Heart left ventricle (tissue), 16 donors: ENCODE results near the gene HS3ST6. TPM values are rescaled to one million over a fixed set of nuclear protein-coding genes. Genes with fewer than 3 reads are reported as not detected.
A peak's percentile ranks its signal among the peaks of the same experiment; 100 is the strongest.

Source experiments
- ATAC-seq, 4 donors: fragments of 200-7000 bp; cut with Tn5 transposase; one replicate each; pipeline ENCODE4 v1.9.1; 2020 to 2022; ENCODE audit warnings: moderate library complexity in 4 of 4, mild to moderate bottlenecking in 3 of 4, moderate number of reproducible peaks in 1 of 4
- DNase-seq, 5 donors: peaks; one replicate each; pipeline ENCODE4 v3.0.0-alpha.2; 2020
- H3K27ac ChIP-seq, 12 donors: fragments of 200-600 bp; sonication (generic) in 4 of 12; one replicate each; pipeline versions ENCODE4 v1.5.0 to v1.8.0; 2016 to 2022; ENCODE audit warnings: mild to moderate bottlenecking in 2 of 12
- H3K27me3 ChIP-seq, 9 donors: fragments of 200-600 bp; sonication (generic) in 2 of 9; one replicate each; pipeline versions ENCODE4 v1.5.1 to v1.8.0; 2016 to 2022; ENCODE audit warnings: mild to moderate bottlenecking in 3 of 9
- H3K36me3 ChIP-seq, 9 donors: fragments of 200-600 bp; sonication (generic) in 2 of 9; one replicate each; pipeline versions ENCODE4 v1.5.0 to v1.8.0; 2018 to 2022; ENCODE audit warnings: mild to moderate bottlenecking in 2 of 9
- H3K4me1 ChIP-seq, 12 donors: fragments of 200-600 bp; sonication (generic) in 4 of 12; one replicate each; pipeline versions ENCODE4 v1.5.0 to v1.8.0; 2016 to 2022; ENCODE audit warnings: mild to moderate bottlenecking in 3 of 12
- H3K4me3 ChIP-seq, 12 donors: fragments of 200-600 bp; sonication (generic) in 4 of 12; one replicate each; pipeline versions ENCODE4 v1.5.0 to v1.8.0; 2017 to 2022; ENCODE audit warnings: mild to moderate bottlenecking in 9 of 12, moderate library complexity in 4 of 12
- H3K9me3 ChIP-seq, 12 donors: fragments of 200-600 bp; sonication (generic) in 4 of 12; one replicate each; pipeline versions ENCODE4 v1.5.0 to v1.8.0; 2016 to 2022; ENCODE audit warnings: mild to moderate bottlenecking in 1 of 12
- CTCF ChIP-seq, 12 donors: fragments of 200-600 bp; sonication (generic) in 4 of 12; IDR thresholded peaks; one replicate each; pipeline versions ENCODE4 v1.5.0 to v1.8.0; 2018 to 2022; ENCODE audit warnings: antibody characterized with exemption in 12 of 12, mild to moderate bottlenecking in 5 of 12
- POLR2A ChIP-seq, 2 donors: fragments of 450-650 bp; IDR thresholded peaks; one replicate each; pipeline ENCODE4 v1.6.1; 2017; ENCODE audit warnings: antibody characterized with exemption in 2 of 2, mild to moderate bottlenecking in 2 of 2, moderate library complexity in 2 of 2
- WGBS, 4 donors: extraction: QIAGEN DNeasy Blood & Tissue Kit in 2 of 4; methylation state at CpG; one replicate each; pipeline versions ENCODE4 v1.1.5 to v1.1.7; 2013 to 2018; 5-methylcytosine and 5-hydroxymethylcytosine counted together
- intact Hi-C, 10 donors: fragments of 100-400 bp; cut with DNase I; formaldehyde crosslinking; loops; one replicate each; pipeline versions ENCODE4 v1.11.1 to v1.14.2; 2022
- polyA plus RNA-seq, 2 donors: library from polyadenylated mRNA; stranded (reverse); fragments of 200-250 nt; gene quantifications; one replicate each; pipeline ENCODE4 v1.2.3, GENCODE V29; 2013
- total RNA-seq, 9 donors: library from RNA; depleted of rRNA in 2 of 9; stranded (reverse); fragments of >200 nt in 2 of 9; fragmentation: NEBNext Ultra II Directional in 3 of 9; extraction: Animal tissue kit (Norgen Biotek cat#: 25700) in 3 of 9; gene quantifications; one replicate each; pipeline versions ENCODE4 v1.1.0 to v1.2.4, GENCODE V29; 2016 to 2023
- donor health status: ischemic (EF 13 %, LVEDD 7.1; RV severe dilation, severe dysfunction).
- donor health status: healthy with polysubstance abuse.
- donor health status: DM: no; HTN: yes; CAD: no.
- donor health status: DM: no; HTN: no; CAD: no.
- donor health status: ischemic (EF 25% LVEDD 6.9; RV normal size, moderate dysfunction).
- donor health status: ischemic (EF 25% LVEDD 5.7; RV mildly dilated, moderate dysfunction).
- donor health status: healthy.
- donor health status: DM: yes; HTN: yes; CAD: no.
- donor health status: ischemic (EF 35%, LVEDD 5.7; RV mildly dilated, moderate dysfunction).
- donor health status: nonischemic (EF 11% LVEDD 7.7; RV severe dilation, severe dysfunction).
- donor health status: DM: yes; HTN: yes; CAD: no.
- donor health status: PGD.
- donor health status: ischemic (EF 29% LVEDD 5.4; RV normal size, mild dysfunction).
- donor health status: nonischemic (EF 23%, LVEDD 6.1; RV moderate dilation, normal function).

Gene HS3ST6
- total and polyA plus RNA-seq, 11 donors: not detected

GRCh38 chr16:1870365-1871082 is 47.7 kb downstream of the HS3ST6 start:
- Histone ChIP-seq H3K27ac (no peak overlapping the region), H3K27me3 (peaks cover 6 to 50% (median 21%) of the 10 kb centered on the region in 9 donors), H3K4me1 (peaks cover 0 to 9% (median 0%) of the 10 kb centered on the region in 12 donors), H3K36me3 (no peaks in the 10 kb centered on the region), H3K9me3 (no peaks in the 10 kb centered on the region), H3K4me3 (no peak overlapping the region)
- TF ChIP-seq CTCF (IDR thresholded peaks at IDR 0.05): no peak
- no peak for TF ChIP-seq POLR2A (IDR thresholded peaks at IDR 0.05)
- DNase-seq (no peak), ATAC-seq (no peak)
- 58 to 64% (median 60%) methylated on average over 9 of the region's 9 CpGs for WGBS, 4 donors
- intact Hi-C loops: loop anchor here in 1 of 10 donors (5.0 kb wide), 1 partner anchor 47 kb away; the partner anchor contains the start of gene HS3ST6

GRCh38 chr16:1865902-1866690 is 52.1 kb downstream of the HS3ST6 start:
- Histone ChIP-seq H3K36me3 (no peaks in the 10 kb centered on the region), H3K4me1 (no peaks in the 10 kb centered on the region), H3K4me3 (no peak overlapping the region), H3K27me3 (peaks cover 0 to 51% (median 6%) of the 10 kb centered on the region in 9 donors), H3K27ac (no peak overlapping the region), H3K9me3 (no peaks in the 10 kb centered on the region)
- DNase-seq (no peak), ATAC-seq (no peak)
- intact Hi-C loops: loop anchor here in 5 of 10 donors (2.0 to 10.0 kb wide), 5 partner anchors 36 to 129 kb away; no protein-coding TSS in a partner anchor
- WGBS, 4 donors: 57 to 70% (median 66%) methylated on average over 6 of the region's 6 CpGs
- no peak for TF ChIP-seq POLR2A (IDR thresholded peaks at IDR 0.05)
- TF ChIP-seq CTCF (IDR thresholded peaks at IDR 0.05): no peak

GRCh38 chr16:1863681-1864460 is 54.3 kb downstream of the HS3ST6 start:
- intact Hi-C loops: loop anchor here in 9 of 10 donors (1.0 to 10.0 kb wide), 7 partner anchors 63 to 131 kb away; no protein-coding TSS in a partner anchor
- Histone ChIP-seq H3K4me1 (no peaks in the 10 kb centered on the region), H3K36me3 (no peaks in the 10 kb centered on the region), H3K9me3 (no peaks in the 10 kb centered on the region), H3K27me3 (peaks cover 0 to 74% (median 14%) of the 10 kb centered on the region in 9 donors), H3K4me3 (no peak overlapping the region), H3K27ac (no peak overlapping the region)
- ATAC-seq (no peak), DNase-seq (no peak)
- 10 to 19% (median 12%) methylated on average over 4 of the region's 4 CpGs for WGBS, 4 donors
- TF ChIP-seq CTCF (IDR thresholded peaks at IDR 0.05) (peak; percentile 49 to 72 (median 64)), POLR2A (IDR thresholded peaks at IDR 0.05) (no peak)
